GM13976 (cell line): ENCODE data around the gene ABCA6.

Experiments used
- DNase-seq: peaks from one replicate; pipeline ENCODE4 v3.0.0; 2012; ENCODE audit warnings: low spot score
- CTCF ChIP-seq: IDR thresholded peaks from 2 replicates; pipeline ENCODE4 v1.5.1; 2012; ENCODE audit warnings: borderline replicate concordance, mild to moderate bottlenecking; ENCODE audit not compliant: insufficient read depth; ENCODE audit errors: extremely low read depth, missing control alignments, control extremely low read depth
- in situ Hi-C: fragments of 300-500 bp; cut with MboI; formaldehyde crosslinking; loops from one replicate; pipeline ENCODE4 v1.12.0; 2022; ENCODE audit warnings: low sequenced_read_pairs, mixed read lengths, inconsistent platforms; ENCODE audit not compliant: unreplicated experiment

ABCA6 gene

GRCh38 chr17:69093995-69094394 is 47.7 kb downstream of the ABCA6 start:
- DNase-seq = no peak
- in situ Hi-C loops = no loop called here
- no peak for TF ChIP-seq CTCF

- in situ Hi-C loops = no loop called here
- DNase-seq = no peak
- TF ChIP-seq CTCF = no peak
These were observed 48.4 kb downstream of the ABCA6 start for GRCh38 chr17:69093279-69093789.

- DNase-seq = no peak
- in situ Hi-C loops = no loop called here
These were observed 51.3 kb downstream of the ABCA6 start for GRCh38 chr17:69090365-69090764.

GRCh38 chr17:69088643-69089200 is 53.0 kb downstream of the ABCA6 start:
- DNase-seq = no peak
- in situ Hi-C loops = no loop called here
- TF ChIP-seq CTCF = no peak

More at GRCh38 chr17:69090365-69090764, 51.3 kb downstream of the ABCA6 start:
- no peak for TF ChIP-seq CTCF

GRCh38 chr17:69086641-69087040 is 55.1 kb downstream of the ABCA6 start:
- no peak for TF ChIP-seq CTCF
- in situ Hi-C loops = no loop called here
- DNase-seq = no peak

DNA sequence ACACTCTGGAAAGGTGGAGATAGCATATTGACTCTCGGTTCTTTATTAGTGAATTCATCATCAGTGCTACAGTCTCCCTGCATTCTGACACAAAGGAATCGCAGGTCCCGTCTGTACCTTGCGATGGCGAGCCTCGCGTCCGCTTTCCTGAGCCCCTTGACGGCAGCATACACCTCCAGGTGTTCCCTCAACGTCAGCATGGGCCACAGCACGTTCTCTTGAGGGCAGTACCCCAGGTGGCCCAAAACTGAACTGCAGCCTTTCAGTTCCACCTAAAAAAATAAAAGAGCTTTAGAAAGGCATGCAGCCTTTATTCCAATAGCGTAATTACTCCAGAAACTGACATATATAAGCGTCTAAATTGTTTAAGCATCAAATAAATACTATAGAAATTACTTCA is 56.8 kb downstream of the ABCA6 start:
- in situ Hi-C loops = no loop called here
- TF ChIP-seq CTCF = no peak
- DNase-seq = no peak
